MM.1S (cell line): ENCODE measurements around the gene FBLIM1.

Experiments
- DNase-seq: peaks from one replicate; pipeline ENCODE4 v3.0.0-alpha.2; 2015
- H2AFZ ChIP-seq: fragments of 300-600 bp; sonication (generic); 2 replicates; pipeline ENCODE4 v1.6.0; 2016; ENCODE audit warnings: antibody characterized with exemption, low read length
- H3F3A ChIP-seq: fragments of 300-600 bp; sonication (generic); 2 replicates; pipeline ENCODE4 v1.6.1; 2016; ENCODE audit warnings: mild to moderate bottlenecking, antibody characterized with exemption, low read length, moderate library complexity, mixed read lengths; ENCODE audit not compliant: insufficient read depth
- H3K27ac ChIP-seq: fragments of 300-600 bp; sonication (generic); 2 replicates; pipeline ENCODE4 v1.5.1; 2016; ENCODE audit warnings: mild to moderate bottlenecking, low read length
- H3K27me3 ChIP-seq: fragments of 300-600 bp; sonication (generic); replicated peaks from 2 replicates; pipeline ENCODE4 v1.6.0; 2016; ENCODE audit warnings: low read length; ENCODE audit not compliant: insufficient read depth
- H3K36me3 ChIP-seq: fragments of 300-600 bp; sonication (generic); replicated peaks from 2 replicates; pipeline ENCODE4 v1.6.1; 2016; ENCODE audit warnings: mild to moderate bottlenecking, low read length, mixed read lengths; ENCODE audit not compliant: insufficient read depth
- H3K4me1 ChIP-seq: fragments of 300-600 bp; sonication (generic); 2 replicates; pipeline ENCODE4 v1.6.1; 2016; ENCODE audit warnings: low read length, mixed read lengths
- H3K4me2 ChIP-seq: fragments of 300-600 bp; sonication (generic); 2 replicates; pipeline ENCODE4 v1.6.0; 2016; ENCODE audit warnings: low read depth, low read length
- H3K4me3 ChIP-seq: fragments of 300-600 bp; sonication (generic); 2 replicates; pipeline ENCODE4 v1.5.1; 2016; ENCODE audit warnings: low read length, mixed read lengths
- H3K79me2 ChIP-seq: fragments of 300-600 bp; sonication (generic); 2 replicates; pipeline ENCODE4 v1.6.1; 2016; ENCODE audit warnings: mixed run types, low read length, mixed read lengths
- H3K9ac ChIP-seq: fragments of 300-600 bp; sonication (generic); 2 replicates; pipeline ENCODE4 v1.6.1; 2016; ENCODE audit warnings: low read length, mixed read lengths
- H3K9me2 ChIP-seq: fragments of 300-600 bp; sonication (generic); replicated peaks from 2 replicates; pipeline ENCODE4 v1.6.1; 2016; ENCODE audit warnings: mild to moderate bottlenecking, low read length, mixed read lengths; ENCODE audit not compliant: insufficient read depth
- H3K9me3 ChIP-seq: fragments of 300-600 bp; sonication (generic); replicated peaks from 2 replicates; pipeline ENCODE4 v1.6.1; 2016; ENCODE audit warnings: mild to moderate bottlenecking, low read length, mixed read lengths; ENCODE audit not compliant: insufficient read depth
- H4K20me1 ChIP-seq: fragments of 300-600 bp; sonication (generic); 2 replicates; pipeline ENCODE4 v1.6.1; 2016; ENCODE audit warnings: mild to moderate bottlenecking, low read length, moderate library complexity, mixed read lengths; ENCODE audit not compliant: insufficient read depth
- CTCF ChIP-seq: fragments of 300-600 bp; sonication (generic); IDR thresholded peaks from 2 replicates; pipeline ENCODE4 v1.5.1; 2016; ENCODE audit warnings: antibody characterized with exemption, low read length, mixed read lengths
- EZH2 ChIP-seq: fragments of 300-600 bp; sonication (generic); optimal IDR thresholded peaks from 2 replicates; pipeline ENCODE3; 2017; ENCODE audit warnings: low read depth, mild to moderate bottlenecking, antibody characterized with exemption, low read length, mixed read lengths
- EZH2phosphoT487 ChIP-seq: fragments of 300-600 bp; sonication (generic); IDR thresholded peaks from 2 replicates; pipeline ENCODE4 v1.6.1; 2018; ENCODE audit warnings: antibody characterized with exemption, low read length

FBLIM1 gene

GRCh38 chr1:15761366-15762128 is 3.0 kb downstream of the FBLIM1 start:
- DNase-seq = no peak
- Histone ChIP-seq H3K9me3 (no peaks in the 10 kb centered on the region), H3K36me3 (no peaks in the 10 kb centered on the region), H3K9me2 (no peaks in the 10 kb centered on the region), H4K20me1 (no peaks in the 10 kb centered on the region), H3K27ac (no peak overlapping the region), H3K79me2 (no peaks in the 10 kb centered on the region), H3F3A (no peaks in the 10 kb centered on the region), H3K4me3 (no peak overlapping the region), H3K27me3 (peaks cover 47% of the 10 kb centered on the region), H2AFZ (no peak overlapping the region), H3K4me1 (no peaks in the 10 kb centered on the region), H3K9ac (no peak overlapping the region), H3K4me2 (no peak overlapping the region)
- TF ChIP-seq EZH2phosphoT487 = no peak
- no peak for TF ChIP-seq CTCF
- no peak for TF ChIP-seq EZH2

- TF ChIP-seq CTCF (no peak), EZH2phosphoT487 (no peak), EZH2 (no peak)
- DNase-seq = no peak
- no peak overlapping the region for H3K27ac ChIP-seq
Measured at GRCh38 chr1:15762546-15762945, 4.0 kb downstream of the FBLIM1 start.

GRCh38 chr1:15764269-15764764 is 5.7 kb downstream of the FBLIM1 start:
- Histone ChIP-seq H3K36me3 (no peaks in the 10 kb centered on the region), H3K9me2 (no peaks in the 10 kb centered on the region), H3K79me2 (no peaks in the 10 kb centered on the region), H3K4me1 (no peaks in the 10 kb centered on the region), H3K9ac (no peak overlapping the region), H3K4me3 (no peak overlapping the region), H4K20me1 (no peaks in the 10 kb centered on the region), H3K27ac (no peak overlapping the region), H3K27me3 (peaks cover 23% of the 10 kb centered on the region), H3K9me3 (no peaks in the 10 kb centered on the region), H3K4me2 (no peak overlapping the region), H2AFZ (no peak overlapping the region), H3F3A (no peaks in the 10 kb centered on the region)
- no peak for DNase-seq
- no peak for TF ChIP-seq CTCF
- TF ChIP-seq EZH2phosphoT487 = no peak
- TF ChIP-seq EZH2 = no peak

More at GRCh38 chr1:15762546-15762945, 4.0 kb downstream of the FBLIM1 start:
- Histone ChIP-seq H3K79me2 (no peaks in the 10 kb centered on the region), H4K20me1 (no peaks in the 10 kb centered on the region), H3K36me3 (no peaks in the 10 kb centered on the region), H3K9ac (no peak overlapping the region), H3K4me2 (no peak overlapping the region), H2AFZ (no peak overlapping the region), H3K9me3 (no peaks in the 10 kb centered on the region), H3F3A (no peaks in the 10 kb centered on the region), H3K4me3 (no peak overlapping the region), H3K27me3 (peaks cover 37% of the 10 kb centered on the region), H3K9me2 (no peaks in the 10 kb centered on the region), H3K4me1 (no peaks in the 10 kb centered on the region)
